H1 (cell line): ENCODE results near the gene GTSE1. TPM values are rescaled to one million over a fixed set of nuclear protein-coding genes. Genes with fewer than 3 reads are reported as not detected.

Experiments
- ASH2L ChIP-seq: fragments of 200-600, 300-600 bp; sonication (generic); IDR thresholded peaks from one replicate; pipeline ENCODE4 v1.7.1; 2017; ENCODE audit warnings: low read length
- CEBPB ChIP-seq: IDR thresholded peaks from 2 replicates; pipeline ENCODE4 v1.6.1; 2012; ENCODE audit warnings: low read depth, low read length
- CHD7 ChIP-seq: fragments of 300-600 bp; sonication (generic); IDR thresholded peaks from 2 replicates; pipeline ENCODE4 v1.7.1; 2012; ENCODE audit warnings: low read length, moderate library complexity, mild to moderate bottlenecking, inconsistent platforms; ENCODE audit not compliant: insufficient replicate concordance
- EZH2 ChIP-seq: fragments of 200-600 bp; sonication (generic); IDR thresholded peaks from 2 replicates; pipeline ENCODE4 v1.7.1; 2012; ENCODE audit warnings: low read depth, mild to moderate bottlenecking, moderate library complexity, low read length, inconsistent platforms; ENCODE audit not compliant: severe bottlenecking
- HDAC2 ChIP-seq, 2 experiments: fragments of 300-600 bp in 1 of 2; sonication (generic) in 1 of 2; IDR thresholded peaks; 2 replicates each; pipeline ENCODE4 v1.6.1; 2011 to 2012; ENCODE audit warnings: low read depth in 2 of 2, low read length in 2 of 2, mild to moderate bottlenecking in 2 of 2, moderate library complexity in 2 of 2, borderline replicate concordance in 1 of 2, inconsistent platforms in 1 of 2
- KDM1A ChIP-seq: fragments of 200-600, 300-600 bp; sonication (generic); IDR thresholded peaks from 2 replicates; pipeline ENCODE4 v1.7.1; 2016; ENCODE audit warnings: mild to moderate bottlenecking, low read length, borderline replicate concordance
- POU5F1 ChIP-seq: IDR thresholded peaks from 2 replicates; pipeline ENCODE4 v1.6.1; 2011; ENCODE audit warnings: low read depth, mild to moderate bottlenecking, low read length, moderate library complexity
- RFX5 ChIP-seq: IDR thresholded peaks from 2 replicates; pipeline ENCODE4 v1.6.1; 2011; ENCODE audit warnings: low read depth, low read length, improper control_type of control experiment, borderline replicate concordance
- SUZ12 ChIP-seq: fragments of 200-600 bp; sonication (generic); IDR thresholded peaks from 2 replicates; pipeline ENCODE4 v1.6.1; 2012; ENCODE audit warnings: mild to moderate bottlenecking, inconsistent platforms, low read length, moderate library complexity, mixed read lengths
- ZNF274 ChIP-seq: IDR thresholded peaks from 2 replicates; pipeline ENCODE4 v1.7.0; 2012; ENCODE audit warnings: low read length, borderline replicate concordance; ENCODE audit errors: extremely low read depth
- polyA plus RNA-seq, 7 experiments: library from polyadenylated mRNA; depleted of rRNA in 3 of 7; stranded (reverse) in 5 of 7; unstranded in 2 of 7; fragments of >200 nt in 5 of 7; fragments of 200-250 nt in 2 of 7; gene quantifications; 1 replicate in 5 of 7; 2 replicates in 1 of 7; 4 replicates in 1 of 7; pipeline versions ENCODE4 v1.2.1 to v1.2.3, GENCODE V29; 2011 to 2013; ENCODE audit warnings: missing spikeins in 2 of 7, mixed read lengths in 2 of 7
- total RNA-seq: library from RNA; stranded (reverse); fragmentation: NEBNext Ultra II Directional; extraction: Animal tissue kit (Norgen Biotek cat#: 25700); gene quantifications from 2 replicates; pipeline ENCODE4 v1.2.1, GENCODE V29; 2021

Gene GTSE1
- total and polyA plus RNA-seq, 2 of the 8 experiments (the other 6 are each of a cell fraction or from before 2014, with no cell fraction given): 17.5 to 38.6 TPM

DNA sequence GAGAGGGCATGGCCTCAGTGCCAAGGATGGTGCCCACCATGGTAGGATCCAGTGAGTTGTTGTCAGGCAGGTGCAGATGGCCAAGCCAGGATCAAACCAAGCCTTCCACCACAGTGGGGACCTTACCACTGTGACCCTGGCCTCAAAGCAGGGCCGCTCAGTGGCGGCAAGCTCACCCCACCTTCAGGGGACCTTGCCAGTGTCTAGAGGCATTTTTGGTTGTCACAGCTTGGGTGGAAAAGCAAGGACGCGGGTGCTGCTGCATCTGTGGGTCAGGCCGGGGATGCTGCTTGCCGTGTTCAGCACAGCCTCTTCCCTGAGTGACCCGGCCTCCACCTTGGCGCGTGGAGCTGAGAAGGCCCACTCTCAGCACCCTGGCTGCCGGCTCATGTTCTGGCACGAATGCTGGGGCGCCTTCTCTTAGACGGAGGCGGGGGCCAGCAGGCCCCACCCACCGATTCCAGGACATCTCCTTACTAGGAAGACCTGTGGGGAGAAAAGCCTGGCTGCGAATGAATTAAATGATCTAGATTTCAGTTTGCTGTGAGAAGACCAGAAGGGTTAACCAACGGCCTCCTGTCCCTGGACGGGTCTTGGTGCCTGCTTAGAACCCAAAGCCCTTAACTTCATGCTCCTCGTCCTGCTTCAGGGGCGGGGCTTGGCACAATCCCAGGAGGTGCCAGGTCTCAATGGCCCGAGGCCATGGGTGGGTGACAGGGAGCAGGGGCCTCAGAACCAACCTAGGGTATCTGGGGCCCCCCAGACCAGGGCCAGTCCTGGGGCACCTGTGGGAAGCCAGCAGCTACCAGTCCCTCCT, 57.7 kb downstream of the GTSE1 start (continued):
- TF ChIP-seq CHD7: no peak
- TF ChIP-seq ZNF274: no peak
- TF ChIP-seq ASH2L: no peak
- TF ChIP-seq HDAC2 (IDR thresholded peaks at IDR 0.05; ENCODE audit: borderline replicate concordance in 1 of 2, low read depth in 2 of 2, low read length in 2 of 2): no peak
- no peak for TF ChIP-seq POU5F1
- no peak for TF ChIP-seq SUZ12
- no peak for TF ChIP-seq EZH2
- TF ChIP-seq KDM1A: no peak
- no peak for TF ChIP-seq CEBPB
- TF ChIP-seq RFX5: no peak
